Mesendoderm (in vitro differentiated cells): ENCODE measurements around the gene RBM11.

Source experiments
- DNase-seq: peaks from one replicate; pipeline ENCODE4 v3.0.0; 2013
- H2AK5ac ChIP-seq: 2 replicates; pipeline ENCODE4 v1.6.1; 2013; ENCODE audit warnings: low read length, inconsistent platforms
- H2BK120ac ChIP-seq: 2 replicates; pipeline ENCODE4 v1.6.1; 2013; ENCODE audit warnings: low read depth, mild to moderate bottlenecking, low read length, moderate library complexity, mixed read lengths
- H2BK15ac ChIP-seq: replicated peaks from 2 replicates; pipeline ENCODE4 v1.6.1; 2013; ENCODE audit warnings: low read depth, mild to moderate bottlenecking, moderate library complexity
- H2BK5ac ChIP-seq: 2 replicates; pipeline ENCODE4 v1.6.1; 2013; ENCODE audit warnings: low read length, inconsistent platforms
- H3K18ac ChIP-seq: 2 replicates; pipeline ENCODE4 v1.6.1; 2013; ENCODE audit warnings: mild to moderate bottlenecking, low read length, mixed read lengths
- H3K23ac ChIP-seq: one replicate; pipeline ENCODE4 v1.6.1; 2013; ENCODE audit warnings: low read length
- H3K27ac ChIP-seq: 2 replicates; pipeline ENCODE4 v1.5.1; 2013; ENCODE audit warnings: low read depth, mild to moderate bottlenecking, inconsistent platforms, low read length, moderate library complexity
- H3K27me3 ChIP-seq: 2 replicates; pipeline ENCODE4 v1.6.1; 2013; ENCODE audit warnings: low read length, control low read depth, mild to moderate bottlenecking, inconsistent platforms; ENCODE audit not compliant: insufficient read depth, poor library complexity
- H3K36me3 ChIP-seq: 2 replicates; pipeline ENCODE4 v1.6.1; 2013; ENCODE audit warnings: low read length, inconsistent platforms; ENCODE audit not compliant: control insufficient read depth, insufficient read depth
- H3K4ac ChIP-seq: one replicate; pipeline ENCODE4 v1.6.1; 2013; ENCODE audit warnings: low read depth, mild to moderate bottlenecking, low read length, moderate library complexity
- H3K4me1 ChIP-seq: 2 replicates; pipeline ENCODE4 v1.6.1; 2013; ENCODE audit warnings: low read depth, low read length, inconsistent platforms; ENCODE audit not compliant: control insufficient read depth
- H3K4me2 ChIP-seq: 2 replicates; pipeline ENCODE4 v1.6.1; 2013; ENCODE audit warnings: low read length
- H3K4me3 ChIP-seq: 2 replicates; pipeline ENCODE4 v1.5.1; 2013; ENCODE audit warnings: mild to moderate bottlenecking, low read length
- H3K56ac ChIP-seq: one replicate; pipeline ENCODE4 v1.6.1; 2013; ENCODE audit warnings: low read length
- H3K79me1 ChIP-seq: 2 replicates; pipeline ENCODE4 v1.6.1; 2013; ENCODE audit warnings: low read length, inconsistent platforms
- H3K79me2 ChIP-seq: 2 replicates; pipeline ENCODE4 v1.6.1; 2013; ENCODE audit warnings: mild to moderate bottlenecking, low read length; ENCODE audit not compliant: control insufficient read depth, insufficient read depth
- H3K9ac ChIP-seq: 2 replicates; pipeline ENCODE4 v1.6.1; 2013; ENCODE audit warnings: low read length, inconsistent platforms
- H4K5ac ChIP-seq: one replicate; pipeline ENCODE4 v1.6.1; 2013; ENCODE audit warnings: low read length
- H4K8ac ChIP-seq: one replicate; pipeline ENCODE4 v1.6.1; 2013; ENCODE audit warnings: low read depth, mild to moderate bottlenecking, control low read depth, low read length, moderate library complexity
- WGBS: extraction: QIAGEN DNeasy Blood & Tissue Kit; methylation state at CpG from one replicate; pipeline ENCODE4 v1.1.7; 2013; ENCODE audit warnings: low lambda C conversion rate, missing lambda C conversion rate; ENCODE audit not compliant: insufficient coverage; ENCODE audit errors: extremely low coverage; 5-methylcytosine and 5-hydroxymethylcytosine counted together

Gene RBM11

GRCh38 chr21:14260174-14260764, 44.3 kb downstream of the RBM11 start:
- no peaks in the 10 kb centered on the region for H3K79me1 ChIP-seq
- H2BK120ac ChIP-seq = no peak overlapping the region
- no peak overlapping the region for H2AK5ac ChIP-seq
- H3K27me3 ChIP-seq = no peaks in the 10 kb centered on the region
- DNase-seq = no peak
- H3K79me2 ChIP-seq = no peaks in the 10 kb centered on the region
- no peak overlapping the region for H4K8ac ChIP-seq
- H2BK15ac ChIP-seq = no peak overlapping the region
- no peak overlapping the region for H2BK5ac ChIP-seq
- no peaks in the 10 kb centered on the region for H3K36me3 ChIP-seq
- no peak overlapping the region for H3K18ac ChIP-seq
- H3K9ac ChIP-seq = no peak overlapping the region
- no CpG with 5 or more reads among the region's 1 CpG for WGBS
- H3K4ac ChIP-seq = no peak overlapping the region
- H3K23ac ChIP-seq = no peak overlapping the region
- no peak overlapping the region for H3K56ac ChIP-seq
- no peak overlapping the region for H3K4me2 ChIP-seq
- no peak overlapping the region for H3K4me3 ChIP-seq
- no peak overlapping the region for H3K27ac ChIP-seq
- no peaks in the 10 kb centered on the region for H3K4me1 ChIP-seq
- H4K5ac ChIP-seq = no peak overlapping the region

- Histone ChIP-seq H3K23ac (no peak overlapping the region), H3K36me3 (no peaks in the 10 kb centered on the region), H3K4ac (no peak overlapping the region), H4K5ac (no peak overlapping the region), H3K27ac (no peak overlapping the region), H3K18ac (no peak overlapping the region), H3K27me3 (no peaks in the 10 kb centered on the region), H3K4me2 (no peak overlapping the region), H3K4me1 (no peaks in the 10 kb centered on the region), H3K79me2 (no peaks in the 10 kb centered on the region), H2AK5ac (no peak overlapping the region), H3K56ac (no peak overlapping the region), H3K9ac (no peak overlapping the region), H2BK5ac (no peak overlapping the region), H3K4me3 (no peak overlapping the region), H2BK15ac (no peak overlapping the region), H4K8ac (no peak overlapping the region), H3K79me1 (no peaks in the 10 kb centered on the region), H2BK120ac (no peak overlapping the region)
- no CpG with 5 or more reads among the region's 1 CpG for WGBS
- no peak for DNase-seq
These were observed 46.1 kb downstream of the RBM11 start for GRCh38 chr21:14262039-14262438.

- H3K79me2 ChIP-seq = no peaks in the 10 kb centered on the region
- no CpG with 5 or more reads among the region's 1 CpG for WGBS
- no peaks in the 10 kb centered on the region for H3K36me3 ChIP-seq
- no peak overlapping the region for H2BK120ac ChIP-seq
- no peak overlapping the region for H4K5ac ChIP-seq
- DNase-seq = no peak
- no peak overlapping the region for H2BK5ac ChIP-seq
- H3K9ac ChIP-seq = no peak overlapping the region
- no peak overlapping the region for H3K4ac ChIP-seq
- no peak overlapping the region for H3K4me3 ChIP-seq
- H3K23ac ChIP-seq = no peak overlapping the region
- no peak overlapping the region for H3K4me2 ChIP-seq
- no peak overlapping the region for H2AK5ac ChIP-seq
- no peak overlapping the region for H3K18ac ChIP-seq
- H3K27ac ChIP-seq = no peak overlapping the region
- H3K4me1 ChIP-seq = no peaks in the 10 kb centered on the region
- no peaks in the 10 kb centered on the region for H3K27me3 ChIP-seq
- no peaks in the 10 kb centered on the region for H3K79me1 ChIP-seq
- H4K8ac ChIP-seq = no peak overlapping the region
- H3K56ac ChIP-seq = no peak overlapping the region
- no peak overlapping the region for H2BK15ac ChIP-seq
These were observed 47.9 kb downstream of the RBM11 start for GRCh38 chr21:14263879-14264278.

GRCh38 chr21:14265023-14265422, 49.1 kb downstream of the RBM11 start:
- no peak for DNase-seq

GRCh38 chr21:14267076-14267475, 51.1 kb downstream of the RBM11 start:
- Histone ChIP-seq H3K4me3 (no peak overlapping the region), H3K4me1 (no peaks in the 10 kb centered on the region), H3K18ac (no peak overlapping the region), H4K5ac (no peak overlapping the region), H3K27ac (no peak overlapping the region), H3K9ac (no peak overlapping the region), H3K23ac (no peak overlapping the region), H2BK120ac (no peak overlapping the region), H2AK5ac (no peak overlapping the region), H3K56ac (no peak overlapping the region), H4K8ac (no peak overlapping the region), H3K79me1 (no peaks in the 10 kb centered on the region), H3K36me3 (no peaks in the 10 kb centered on the region), H3K4me2 (no peak overlapping the region), H3K4ac (no peak overlapping the region), H3K79me2 (no peaks in the 10 kb centered on the region), H2BK5ac (no peak overlapping the region), H2BK15ac (no peak overlapping the region), H3K27me3 (no peaks in the 10 kb centered on the region)
- no peak for DNase-seq

More at GRCh38 chr21:14265023-14265422, 49.1 kb downstream of the RBM11 start:
- Histone ChIP-seq H2BK15ac (no peak overlapping the region), H3K79me2 (no peaks in the 10 kb centered on the region), H3K4me1 (no peaks in the 10 kb centered on the region), H3K23ac (no peak overlapping the region), H4K8ac (no peak overlapping the region), H3K56ac (no peak overlapping the region), H3K18ac (no peak overlapping the region), H3K27ac (no peak overlapping the region), H3K4ac (no peak overlapping the region), H3K79me1 (no peaks in the 10 kb centered on the region), H2BK5ac (no peak overlapping the region), H2AK5ac (no peak overlapping the region), H3K9ac (no peak overlapping the region), H3K36me3 (no peaks in the 10 kb centered on the region), H3K4me3 (no peak overlapping the region), H3K4me2 (no peak overlapping the region), H2BK120ac (no peak overlapping the region), H4K5ac (no peak overlapping the region), H3K27me3 (no peaks in the 10 kb centered on the region)
- no CpG with 5 or more reads among the region's 2 CpGs for WGBS

- no peaks in the 10 kb centered on the region for H3K79me1 ChIP-seq
- H3K4me2 ChIP-seq = no peak overlapping the region
- H3K27me3 ChIP-seq = no peaks in the 10 kb centered on the region
- H3K4ac ChIP-seq = no peak overlapping the region
- no peak overlapping the region for H2BK5ac ChIP-seq
- H3K79me2 ChIP-seq = no peaks in the 10 kb centered on the region
- H2AK5ac ChIP-seq = no peak overlapping the region
- WGBS = no CpG with 5 or more reads among the region's 2 CpGs
- H3K56ac ChIP-seq = no peak overlapping the region
- H3K23ac ChIP-seq = no peak overlapping the region
- no peaks in the 10 kb centered on the region for H3K4me1 ChIP-seq
- H2BK120ac ChIP-seq = no peak overlapping the region
- no peak overlapping the region for H2BK15ac ChIP-seq
- DNase-seq = peak; percentile 11
- H3K4me3 ChIP-seq = no peak overlapping the region
- no peak overlapping the region for H3K9ac ChIP-seq
- no peaks in the 10 kb centered on the region for H3K36me3 ChIP-seq
- no peak overlapping the region for H3K18ac ChIP-seq
- no peak overlapping the region for H4K5ac ChIP-seq
- no peak overlapping the region for H4K8ac ChIP-seq
- H3K27ac ChIP-seq = no peak overlapping the region
These were observed 54.7 kb downstream of the RBM11 start for GRCh38 chr21:14270631-14271030.
